HG03025 (cell line): ENCODE measurements around the gene SLC37A4.
A peak's percentile ranks its signal among the peaks of the same experiment; 100 is the strongest.
"Not testable (repeated sequence)": the region's sequence is repeated elsewhere in the genome, so short reads cannot be mapped to it uniquely, and the experiment has no call there.

Experiments used
- ATAC-seq: cut with Tn5 transposase; IDR thresholded peaks from one replicate; pipeline ENCODE4 v1.9.1; 2021; ENCODE audit warnings: mild to moderate bottlenecking, moderate library complexity; ENCODE audit not compliant: unreplicated experiment, low FRiP score

SLC37A4 gene

GRCh38 chr11:119044708-119045107 lies 14.0 kb upstream of the SLC37A4 start:
- ATAC-seq = no peak

GRCh38 chr11:119042927-119043326 lies 12.2 kb upstream of the SLC37A4 start:
- no peak for ATAC-seq

DNA sequence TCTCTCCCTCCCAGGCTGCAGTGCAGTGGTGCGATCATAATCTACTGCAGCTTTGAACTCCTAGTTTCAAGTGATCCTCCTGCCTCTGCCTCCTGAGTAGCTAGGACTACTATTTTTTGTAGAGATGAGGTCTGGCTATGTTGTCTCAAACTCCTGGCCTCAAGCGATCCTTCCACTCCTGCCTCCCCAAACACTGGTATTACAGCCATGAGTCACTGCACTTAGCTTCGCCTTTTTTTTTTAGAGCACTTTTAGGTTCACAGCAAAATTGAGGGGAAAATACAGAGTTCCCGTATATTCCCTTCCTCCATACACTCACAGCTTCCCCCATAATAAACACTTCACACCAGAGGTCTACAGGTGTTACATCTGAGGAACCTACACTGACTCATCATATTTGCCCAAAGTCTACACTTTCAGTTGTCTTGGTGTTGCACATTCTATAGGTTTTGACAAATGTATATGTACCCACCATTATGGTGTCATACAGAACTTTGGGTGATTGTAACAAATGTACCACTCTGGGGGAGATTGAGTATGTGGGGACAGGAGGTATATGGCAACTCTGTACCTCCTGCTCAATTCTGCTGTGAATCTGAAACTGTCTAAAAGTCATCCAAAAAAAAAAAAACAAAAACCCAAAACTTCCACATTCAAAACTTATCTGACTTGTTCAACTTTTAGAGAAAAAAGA lies 11.3 kb upstream of the SLC37A4 start:
- no peak for ATAC-seq

DNA sequence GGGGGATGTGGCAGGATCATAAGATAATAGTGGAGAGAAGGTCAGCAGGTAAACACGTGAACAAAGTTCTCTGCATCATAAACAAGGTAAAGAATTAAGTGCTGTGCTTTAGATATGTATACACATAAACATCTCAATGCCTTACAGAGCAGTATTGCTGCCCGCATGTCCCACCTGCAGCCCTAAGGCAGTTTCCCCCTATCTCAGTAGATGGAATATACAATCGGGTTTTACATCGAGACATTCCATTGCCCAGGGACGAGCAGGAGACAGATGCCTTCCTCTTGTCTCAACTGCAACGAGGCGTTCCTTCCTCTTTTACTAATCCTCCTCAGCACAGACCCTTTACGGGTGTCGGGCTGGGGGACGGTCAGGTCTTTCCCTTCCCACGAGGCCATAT lies 8.8 kb upstream of the SLC37A4 start:
- not testable (repeated sequence) for ATAC-seq

DNA sequence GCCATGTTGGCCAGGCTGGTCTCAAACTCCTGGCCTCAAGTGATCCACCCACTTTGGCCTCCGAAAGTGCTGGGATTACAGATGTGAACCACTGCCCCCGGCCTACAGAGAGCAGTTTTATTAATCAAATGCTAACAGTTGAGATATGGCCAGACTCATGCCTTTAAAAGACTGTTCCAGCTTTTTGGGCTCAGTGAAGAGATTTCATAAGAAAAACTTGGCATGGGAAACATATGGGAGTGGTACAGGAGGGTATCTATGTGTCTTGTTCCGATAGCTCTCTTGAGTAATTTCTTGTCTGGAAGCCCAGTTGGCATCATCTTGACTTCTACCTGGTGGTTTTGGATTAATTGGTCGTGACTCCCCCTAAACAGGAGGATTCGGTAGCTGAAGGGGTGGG lies 8.2 kb upstream of the SLC37A4 start:
- ATAC-seq = no peak

GRCh38 chr11:119034813-119035212 lies 4.1 kb upstream of the SLC37A4 start:
- no peak for ATAC-seq

DNA sequence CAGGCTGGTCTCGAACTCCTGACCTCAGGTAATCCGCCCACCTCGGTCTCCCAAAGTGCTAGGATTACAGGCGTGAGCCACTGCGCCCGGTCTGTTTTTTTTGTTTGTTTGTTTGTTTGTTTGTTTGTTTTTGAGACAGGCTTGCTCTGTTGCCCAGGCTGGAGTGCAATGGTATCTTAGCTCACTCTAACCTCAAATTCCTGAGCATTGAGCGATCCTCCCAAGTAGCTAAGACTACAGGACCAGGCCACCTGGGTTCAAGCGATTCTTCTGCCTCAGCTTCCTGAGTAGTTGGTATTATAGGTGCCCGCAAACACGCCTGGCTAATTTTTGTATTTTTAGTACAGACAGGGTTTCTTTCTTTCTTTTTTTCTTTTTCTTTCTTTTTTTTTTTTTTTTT lies 2.7 kb upstream of the SLC37A4 start:
- ATAC-seq = not testable (repeated sequence)

DNA sequence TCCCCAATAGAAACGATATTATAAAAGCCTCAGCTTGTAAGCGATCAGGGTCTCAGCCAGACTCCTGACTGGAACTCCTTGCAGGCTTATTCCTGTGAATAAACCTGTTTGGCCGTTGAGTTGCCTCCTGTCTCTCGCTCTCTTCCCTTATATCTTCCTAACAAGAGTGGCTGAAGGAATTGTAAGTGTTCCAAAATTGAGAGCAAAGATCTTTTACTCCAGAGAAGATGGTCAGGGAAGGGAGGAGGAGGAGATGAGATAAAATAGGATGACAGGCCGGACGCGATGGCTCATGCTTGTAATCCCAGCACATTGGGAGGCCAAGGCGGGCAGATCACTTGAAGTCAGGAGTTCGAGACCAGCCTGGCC lies 1.2 kb upstream of the SLC37A4 start:
- no peak for ATAC-seq

GRCh38 chr11:119030029-119030328 lies 698 bp downstream of the SLC37A4 start:
- ATAC-seq = peak; percentile 9

GRCh38 chr11:119029340-119030028 lies 1.2 kb downstream of the SLC37A4 start:
- ATAC-seq = peak; percentile 5

GRCh38 chr11:119029069-119029339 lies 1.7 kb downstream of the SLC37A4 start:
- ATAC-seq = no peak

GRCh38 chr11:119028346-119029068 lies 2.2 kb downstream of the SLC37A4 start:
- ATAC-seq = no peak

GRCh38 chr11:119027561-119028345 lies 2.9 kb downstream of the SLC37A4 start:
- ATAC-seq = no peak

DNA sequence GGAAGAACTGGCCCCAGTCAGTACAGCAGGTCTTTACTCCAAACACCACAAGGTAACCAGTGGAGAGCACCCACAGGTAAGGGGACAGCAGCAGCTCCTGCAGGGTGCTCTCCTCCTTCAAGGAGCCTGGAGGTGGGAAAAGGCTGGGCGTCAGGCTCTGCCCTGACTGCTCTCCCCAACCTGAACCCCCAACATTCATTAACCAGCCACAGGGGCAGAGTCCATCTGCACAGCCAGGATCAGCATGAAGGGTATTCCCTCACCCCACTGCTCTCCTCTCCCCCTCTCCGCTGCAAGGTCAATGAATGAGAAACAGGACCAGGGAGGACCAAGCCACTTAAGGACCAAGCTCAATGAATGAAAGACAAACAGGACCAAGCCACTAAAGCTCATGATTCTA lies 3.7 kb downstream of the SLC37A4 start:
- ATAC-seq = no peak

DNA sequence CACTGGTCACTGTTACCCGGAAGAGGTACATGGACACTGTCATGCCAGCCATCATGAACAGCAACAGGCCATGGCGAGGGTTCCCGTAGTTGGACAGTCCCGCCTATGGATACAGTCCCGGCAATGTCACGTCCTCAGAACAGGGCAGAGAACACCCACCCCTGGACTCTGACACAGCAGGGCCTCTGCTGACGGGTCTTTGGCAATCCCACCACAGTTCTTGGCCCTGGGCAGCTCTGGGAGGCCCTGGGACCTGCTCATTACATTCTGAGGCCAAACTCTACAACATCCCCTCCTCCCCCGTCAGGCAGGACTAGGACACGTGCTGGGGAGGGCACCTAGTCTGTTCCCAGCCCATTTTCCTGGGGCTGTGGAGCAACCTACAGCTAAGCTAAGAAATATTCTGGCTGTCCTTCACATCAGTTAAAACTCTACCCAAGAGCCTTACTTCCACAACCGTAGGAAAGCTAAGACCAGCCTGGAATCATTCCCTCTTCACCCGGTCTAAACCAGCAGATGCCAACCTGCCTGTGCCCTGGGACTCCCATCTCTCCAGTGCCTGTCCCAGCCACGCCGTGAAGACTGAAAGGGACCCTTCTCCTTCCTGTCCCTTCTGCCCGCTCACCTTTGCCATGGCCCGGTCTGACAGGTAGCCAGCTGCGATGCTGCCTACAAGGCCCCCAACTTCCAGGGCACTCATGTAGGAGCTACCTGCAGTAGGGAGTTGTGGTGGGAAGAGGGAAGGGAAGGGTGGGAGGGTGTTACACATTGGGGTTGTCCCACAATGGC lies 4.5 kb downstream of the SLC37A4 start:
- ATAC-seq = no peak

DNA sequence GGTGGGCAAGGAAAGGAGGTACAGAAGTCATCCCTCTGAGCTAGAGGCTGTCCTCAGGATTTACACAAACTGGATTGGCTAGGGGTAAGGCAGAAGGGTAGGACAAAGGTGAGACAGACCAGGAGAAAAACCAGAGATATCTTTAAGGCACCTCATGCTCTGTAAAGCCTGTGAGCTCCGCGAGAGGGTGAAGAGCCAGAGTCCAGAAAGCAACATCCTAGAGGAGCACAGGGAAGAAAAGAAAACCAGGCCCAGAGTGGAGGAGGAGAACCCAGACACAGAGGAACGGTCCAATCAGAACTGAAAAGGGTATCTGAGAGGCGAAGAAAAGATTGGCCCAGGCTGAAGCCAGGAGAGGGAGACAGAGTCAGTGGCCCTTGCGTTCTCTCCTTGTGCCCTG lies 5.1 kb downstream of the SLC37A4 start:
- ATAC-seq = no peak

DNA sequence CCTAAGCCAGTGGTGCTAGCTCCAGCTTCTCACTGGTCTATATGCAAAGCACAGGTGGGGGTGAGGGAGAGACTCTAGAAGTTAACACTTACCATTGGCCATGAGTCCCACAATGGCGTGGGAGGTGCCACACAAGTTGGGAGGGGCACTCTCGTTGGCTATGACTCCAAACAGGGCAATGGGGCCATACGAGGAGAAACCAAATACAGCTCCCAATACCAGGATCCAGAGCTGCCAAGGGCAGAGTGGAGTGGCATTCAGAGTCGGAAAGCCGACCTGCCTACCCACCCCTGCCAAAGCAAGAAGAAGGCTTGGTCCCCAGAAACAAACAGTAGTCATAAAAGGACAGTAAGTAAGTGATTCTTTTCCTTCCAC lies 5.6 kb downstream of the SLC37A4 start:
- no peak for ATAC-seq

DNA sequence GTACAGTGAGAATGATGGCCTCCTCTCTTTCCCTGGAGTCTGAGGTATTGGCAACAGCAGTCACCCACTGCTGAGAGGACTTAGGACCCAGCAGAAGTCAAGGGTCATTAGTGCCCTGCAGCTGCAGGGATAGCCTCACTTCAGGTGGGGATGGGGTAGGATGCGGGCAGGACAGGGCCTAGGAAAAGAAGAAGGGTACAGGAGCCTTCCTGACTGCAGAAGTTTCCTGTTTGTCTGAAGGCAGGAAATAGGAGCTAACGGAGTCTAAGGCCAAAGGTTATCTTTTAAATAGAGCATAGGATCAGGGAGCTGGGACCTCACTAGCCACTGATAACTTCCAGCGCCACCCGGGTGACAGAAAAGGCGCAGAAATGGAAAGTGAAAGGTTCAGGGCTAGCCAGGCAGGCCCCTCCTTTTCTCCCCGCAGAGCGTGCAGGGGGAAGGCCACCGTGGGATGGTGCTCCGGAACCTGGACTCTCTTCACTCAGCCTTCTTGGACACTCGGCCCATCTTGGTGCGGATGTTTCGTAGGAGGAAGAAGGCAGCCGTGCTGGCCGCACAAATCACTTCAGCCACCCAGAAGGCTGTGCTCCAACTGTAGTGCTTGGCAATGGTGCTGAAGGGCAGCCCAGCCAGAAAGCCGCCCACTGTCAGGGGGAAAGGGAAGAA lies 6.1 kb downstream of the SLC37A4 start:
- no peak for ATAC-seq

GRCh38 chr11:119023741-119024140 lies 6.9 kb downstream of the SLC37A4 start:
- ATAC-seq = no peak

DNA sequence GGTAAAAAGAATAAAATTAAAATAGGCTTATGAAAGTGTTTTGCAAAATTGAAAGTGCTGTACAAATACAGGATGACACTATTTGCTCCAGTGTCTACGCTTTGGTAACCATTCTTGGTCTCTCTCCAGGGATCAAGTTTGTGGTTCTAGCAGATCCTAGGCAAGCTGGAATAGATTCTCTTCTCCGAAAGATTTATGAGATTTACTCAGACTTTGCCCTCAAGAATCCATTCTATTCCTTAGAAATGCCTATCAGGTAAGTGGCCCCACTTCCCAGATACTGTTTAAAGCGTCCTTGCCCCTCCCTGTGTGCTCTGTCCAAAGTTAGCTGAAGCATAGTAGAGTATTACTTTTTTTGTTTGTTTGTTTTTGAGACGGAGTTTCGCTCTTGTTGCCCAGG lies 9.0 kb downstream of the SLC37A4 start:
- no peak for ATAC-seq
